ENCODE data around the gene FBXL22.

Gene FBXL22

DNA sequence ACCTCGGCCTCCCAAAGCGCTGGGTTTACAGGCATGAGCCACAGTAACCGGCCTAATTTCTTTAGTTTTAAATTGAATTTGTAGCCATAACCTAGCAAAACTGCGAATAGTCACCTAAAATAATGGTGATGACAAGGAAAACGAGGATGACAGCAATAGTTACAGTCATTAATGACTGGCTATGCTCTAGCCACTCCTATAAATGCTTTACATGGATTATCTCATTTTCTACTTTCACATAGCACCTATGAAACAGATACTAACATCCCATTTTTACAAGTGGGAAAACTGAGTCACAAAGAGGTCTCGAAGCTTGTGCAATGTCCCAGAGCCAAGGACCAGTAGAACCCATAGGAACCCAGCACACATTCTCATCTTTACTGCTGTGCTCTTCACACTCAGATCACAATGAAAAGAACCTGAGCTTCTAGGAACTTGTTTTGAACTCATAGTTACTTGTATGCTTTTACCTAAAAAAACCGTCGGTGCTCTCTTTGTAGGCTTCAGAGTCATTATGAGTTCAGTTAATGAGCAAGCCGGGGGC lies 39.4 kb downstream of the FBXL22 start:
- Mint-ChIP-seq H3K4me3 (no peak overlapping the region), H3K9me3 (no peaks in the 10 kb centered on the region), H3K27ac (no peak overlapping the region), H3K36me3 (peaks cover 67% of the 10 kb centered on the region), H3K4me1 (peaks cover 9% of the 10 kb centered on the region), H3K27me3 (no peaks in the 10 kb centered on the region)
- CTCF ChIA-PET, result no interaction called here
- no peak for DNase-seq

DNA sequence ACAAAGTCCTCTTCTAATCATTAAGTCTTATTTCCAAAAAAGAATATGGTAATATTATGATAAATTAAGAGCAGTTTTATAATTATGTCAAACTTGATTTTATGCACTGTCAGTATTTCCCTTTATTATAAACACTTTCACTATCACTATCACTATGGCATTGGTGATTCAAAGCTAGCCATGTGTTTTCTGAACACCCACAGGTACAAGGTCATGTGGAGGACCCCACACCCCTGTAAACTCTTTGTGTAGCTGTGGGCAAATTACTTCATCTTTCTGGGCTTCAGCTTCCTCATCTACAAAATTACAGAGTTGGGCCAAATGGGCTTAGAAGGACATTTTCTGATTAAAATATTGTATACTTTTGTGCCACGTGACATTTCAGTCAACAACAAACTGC lies 41.7 kb downstream of the FBXL22 start:
- Mint-ChIP-seq H3K27ac (no peak overlapping the region), H3K4me3 (no peak overlapping the region), H3K4me1 (peaks cover 9% of the 10 kb centered on the region), H3K9me3 (no peaks in the 10 kb centered on the region), H3K27me3 (no peaks in the 10 kb centered on the region), H3K36me3 (peaks cover 56% of the 10 kb centered on the region)
- no peak for DNase-seq
- CTCF ChIA-PET, result interaction anchor here (1.1 to 1.7 kb wide), 2 partner anchors 29 to 428 kb away, joined by 3 to 4 read pairs; no protein-coding TSS in a partner anchor

DNA sequence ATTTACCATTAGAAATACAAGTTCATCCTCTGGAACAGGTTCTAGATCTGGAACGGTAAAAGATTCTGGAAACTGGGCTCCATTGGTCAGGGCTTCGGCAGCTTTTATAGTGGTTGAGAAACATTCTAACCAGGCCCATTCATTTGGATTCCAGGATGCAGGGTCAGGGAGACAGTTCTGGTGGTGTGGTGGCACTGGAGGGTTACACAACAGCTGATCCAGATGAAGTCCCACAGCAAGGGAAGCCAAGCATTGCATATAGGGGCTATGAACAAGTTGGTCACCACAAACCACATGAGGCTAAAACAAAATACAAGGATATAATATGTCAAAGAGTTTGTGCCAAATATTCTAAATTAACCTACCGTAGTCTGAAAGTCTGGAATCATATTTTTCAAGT lies 43.0 kb downstream of the FBXL22 start:
- no peak for DNase-seq
- no peak overlapping the region for H3K27ac Mint-ChIP-seq
- no peak overlapping the region for H3K4me3 Mint-ChIP-seq
- peaks cover 9% of the 10 kb centered on the region for H3K4me1 Mint-ChIP-seq
- CTCF ChIA-PET, result interaction anchor here (0.8 kb wide), 1 partner anchor 426 kb away, joined by 3 read pairs; no protein-coding TSS in a partner anchor
- peaks cover 54% of the 10 kb centered on the region for H3K36me3 Mint-ChIP-seq
- H3K27me3 Mint-ChIP-seq, result no peaks in the 10 kb centered on the region
- H3K9me3 Mint-ChIP-seq, result no peaks in the 10 kb centered on the region

Data from activated naive CD4-positive, alpha-beta T cell treated with anti-CD3 and anti-CD28 coated beads, Interleukin-2, amount 10 ng/mL, durations not matched to agents 7 days and 5 days (primary cell).